Endothelial cell of umbilical vein (primary cell): ENCODE data around the gene DEF6. TPM values are rescaled to one million over a fixed set of nuclear protein-coding genes. Genes with fewer than 3 reads are reported as not detected.

ENCODE experiments used
- BruUV-seq: library from RNA; stranded (reverse); fragments of 400-500 nt; replicated peaks from 2 replicates; lab custom pipeline; 2021; lab: Mats Ljungman, UMichigan
- CTCF ChIA-PET: fragments of 300-600, 350-600 bp; sonication (Branson Sonifier 250); formaldehyde crosslinking; loops from one replicate; lab custom pipeline; 2021; ENCODE audit warnings: antibody characterized with exemption, inconsistent platforms; lab: Charles Lee
- POLR2A ChIA-PET: fragments of 300-600, 350-600 bp; sonication (Branson Sonifier 250); formaldehyde crosslinking; loops from one replicate; lab custom pipeline; 2021; ENCODE audit warnings: antibody characterized with exemption, inconsistent platforms; lab: Charles Lee
- DNase-seq: peaks from one replicate; pipeline ENCODE4 v3.0.0-alpha.2; 2011; ENCODE audit warnings: low read depth, low spot score
- FAIRE-seq: peaks from 2 replicates; lab custom pipeline; 2011; peaks lifted over from hg19 to GRCh38; lab: Jason Lieb, UNC
- H2AFZ ChIP-seq: 2 replicates; pipeline ENCODE4 v1.6.0; 2012; ENCODE audit warnings: low read depth, low read length, control low read depth, inconsistent platforms
- H3K27ac ChIP-seq: 2 replicates; pipeline ENCODE4 v1.5.1; 2011; ENCODE audit warnings: low read depth, mild to moderate bottlenecking, control low read depth, low read length, moderate library complexity; ENCODE audit not compliant: insufficient read depth
- H3K27me3 ChIP-seq, 2 experiments: 2 replicates each; pipeline versions ENCODE4 v1.6.0 to v1.6.1; 2011; ENCODE audit warnings: low read length in 2 of 2, mixed read lengths in 1 of 2; ENCODE audit not compliant: control insufficient read depth in 2 of 2, insufficient read depth in 2 of 2
- H3K36me3 ChIP-seq, 2 experiments: 2 replicates in 1 of 2; 3 replicates in 1 of 2; pipeline ENCODE4 v1.5.1; 2011; ENCODE audit warnings: low read length in 2 of 2, mild to moderate bottlenecking in 1 of 2, moderate library complexity in 1 of 2; ENCODE audit not compliant: control insufficient read depth in 2 of 2, insufficient read depth in 2 of 2; ENCODE audit errors: extremely low read depth in 1 of 2
- H3K4me1 ChIP-seq: 3 replicates; pipeline ENCODE4 v1.5.1; 2011; ENCODE audit warnings: mild to moderate bottlenecking, low read length; ENCODE audit not compliant: control insufficient read depth, insufficient read depth; ENCODE audit errors: extremely low read depth
- H3K4me2 ChIP-seq: 2 replicates; pipeline ENCODE4 v1.6.1; 2011; ENCODE audit warnings: low read length, control low read depth, mixed read lengths; ENCODE audit not compliant: insufficient read depth
- H3K4me3 ChIP-seq, 3 experiments: fragments of 200-600 bp in 1 of 3; sonication (generic), shearing (Covaris generic) in 1 of 3; replicated peaks in 1 of 3; 2 replicates each; pipeline ENCODE4 v1.5.1; 2011 to 2016; ENCODE audit warnings: control low read depth in 3 of 3, low read length in 3 of 3, mild to moderate bottlenecking in 2 of 3, inconsistent platforms in 1 of 3, low read depth in 1 of 3, moderate library complexity in 1 of 3; ENCODE audit not compliant: insufficient read depth in 1 of 3
- H3K79me2 ChIP-seq: 2 replicates; pipeline ENCODE4 v1.6.0; 2012; ENCODE audit warnings: low read length, inconsistent platforms; ENCODE audit not compliant: control insufficient read depth, insufficient read depth
- H3K9ac ChIP-seq: replicated peaks from 2 replicates; pipeline ENCODE3; 2011; ENCODE audit warnings: low read length, control low read depth; ENCODE audit not compliant: insufficient read depth; ENCODE audit errors: extremely low read depth
- H3K9me1 ChIP-seq: replicated peaks from 3 replicates; pipeline ENCODE4 v1.6.0; 2011; ENCODE audit warnings: mild to moderate bottlenecking, low read length; ENCODE audit not compliant: control insufficient read depth, insufficient read depth; ENCODE audit errors: extremely low read depth
- H3K9me3 ChIP-seq: replicated peaks from 2 replicates; pipeline ENCODE4 v1.5.1; 2012; ENCODE audit warnings: low read length, inconsistent platforms; ENCODE audit not compliant: control insufficient read depth, insufficient read depth
- H4K20me1 ChIP-seq: replicated peaks from 2 replicates; pipeline ENCODE3; 2011; ENCODE audit warnings: mild to moderate bottlenecking, low read length; ENCODE audit not compliant: control insufficient read depth, insufficient read depth; ENCODE audit errors: extremely low read depth
- EZH2 ChIP-seq: IDR thresholded peaks from 2 replicates; pipeline ENCODE4 v1.6.1; 2012; ENCODE audit warnings: borderline replicate concordance, low read depth, mild to moderate bottlenecking, moderate library complexity, low read length, inconsistent platforms; ENCODE audit not compliant: severe bottlenecking
- FOS ChIP-seq: IDR thresholded peaks from 2 replicates; pipeline ENCODE4 v1.6.1; 2011; ENCODE audit warnings: mild to moderate bottlenecking, low read length, moderate library complexity, borderline replicate concordance; ENCODE audit not compliant: insufficient read depth
- GATA2 ChIP-seq: IDR thresholded peaks from 2 replicates; pipeline ENCODE4 v1.7.0; 2011; ENCODE audit warnings: low read depth, mild to moderate bottlenecking, moderate library complexity, mixed read lengths, low read length; ENCODE audit not compliant: insufficient read length, insufficient read depth
- JUN ChIP-seq: IDR thresholded peaks from 2 replicates; pipeline ENCODE4 v1.6.1; 2011; ENCODE audit warnings: borderline replicate concordance, low read depth; ENCODE audit not compliant: insufficient read length, insufficient read depth
- MAX ChIP-seq: IDR thresholded peaks from 2 replicates; pipeline ENCODE4 v1.6.1; 2011; ENCODE audit not compliant: insufficient read depth, insufficient read length
- MYC ChIP-seq: IDR thresholded peaks from one replicate; pipeline ENCODE4 v1.6.1; 2011; ENCODE audit warnings: mild to moderate bottlenecking, low read depth, low read length
- POLR2A ChIP-seq: IDR thresholded peaks from 2 replicates; pipeline ENCODE4 v1.6.1; 2012; ENCODE audit warnings: low read depth, mild to moderate bottlenecking, control low read depth, low read length
- POLR2AphosphoS5 ChIP-seq: IDR thresholded peaks from 2 replicates; pipeline ENCODE4 v1.6.1; 2012; ENCODE audit warnings: low read depth, mild to moderate bottlenecking, control low read depth, low read length, moderate library complexity; ENCODE audit not compliant: insufficient read depth
- dilution Hi-C: fragments of 300-500 bp; cut with MboI; formaldehyde crosslinking; loops from one replicate; pipeline ENCODE4 v1.15.0; 2019; ENCODE audit warnings: low sequenced_read_pairs; ENCODE audit not compliant: extremely low pct_ligation_motif_present
- intact Hi-C: fragments of 100-400 bp; cut with micrococcal nuclease; formaldehyde crosslinking; loops from one replicate; pipeline ENCODE4 v1.10.0; 2022
- polyA plus RNA-seq, 4 experiments: library from polyadenylated mRNA; depleted of rRNA in 3 of 4; stranded (reverse) in 3 of 4; unstranded in 1 of 4; fragments of >200 nt; gene quantifications; 2 replicates each; pipeline versions ENCODE4 v1.2.1 to v1.2.3, GENCODE V29; 2011 to 2012; ENCODE audit warnings: missing spikeins in 1 of 4
- total RNA-seq: library from RNA; stranded (reverse); gene quantifications from 2 replicates; pipeline ENCODE4 v1.2.3, GENCODE V29; 2021
- TF ChIP-seq, protein P1 (sequence below), 2 donors: IDR thresholded peaks; 1 replicate in 1 of 2; 2 replicates in 1 of 2; pipeline ENCODE4 v1.5.1; 2011; ENCODE audit warnings: low read length in 2 of 2, mild to moderate bottlenecking in 2 of 2, moderate library complexity in 2 of 2, control low read depth in 1 of 2, inconsistent platforms in 1 of 2, low read depth in 1 of 2; ENCODE audit not compliant: insufficient read depth in 1 of 2; ENCODE audit errors: extremely low read depth in 1 of 2

Gene DEF6
- total and polyA plus RNA-seq, 2 donors (not counting 3 experiments of a cell fraction or from before 2014, with no cell fraction given), result 0.59 to 0.77 TPM

DNA sequence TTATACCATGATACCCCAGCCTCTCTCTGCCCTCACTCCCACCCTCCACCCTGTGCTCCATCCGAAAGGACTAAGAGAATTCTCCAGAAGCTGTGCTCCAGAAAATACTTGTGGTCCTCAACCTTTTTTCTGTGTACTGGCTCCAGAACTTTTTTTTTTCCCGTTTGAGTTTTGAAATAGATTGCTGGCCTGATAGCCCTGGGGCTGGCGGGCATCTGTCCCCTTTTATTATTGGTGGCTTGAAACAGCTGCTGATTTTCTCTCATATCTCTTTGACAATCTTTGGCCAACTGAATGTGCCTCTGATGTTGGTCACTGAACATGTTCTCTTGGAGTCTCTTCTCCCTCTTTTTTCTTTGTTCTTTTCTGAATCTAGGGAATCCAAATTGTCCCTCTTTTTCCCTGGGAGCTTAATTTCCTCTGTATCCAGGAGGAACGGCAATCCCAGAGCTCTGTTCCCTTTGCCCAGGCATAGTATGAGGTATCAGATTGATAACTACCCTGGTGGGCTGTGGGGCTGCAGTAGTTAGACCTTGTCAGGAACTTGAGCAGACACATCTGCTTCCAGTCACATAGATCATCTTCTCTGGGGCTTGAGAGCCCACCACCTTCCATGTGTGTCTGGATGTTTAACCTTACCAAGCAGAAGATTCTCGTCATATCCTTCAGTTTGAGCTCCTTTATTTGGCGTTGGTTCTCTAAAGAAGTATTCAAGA lies 46.4 kb downstream of the DEF6 start:
- dilution Hi-C loops (no loop called here), intact Hi-C loops (loop anchor here (1.0 kb wide), 1 partner anchor 26 kb away; no protein-coding TSS in a partner anchor)
- Histone ChIP-seq H3K4me2 (peak overlapping the region; percentile 95), H3K9ac (peak overlapping the region; percentile 8), H3K4me1 (peaks cover 14% of the 10 kb centered on the region), H3K9me1 (no peaks in the 10 kb centered on the region), H2AFZ (no peak overlapping the region), H3K79me2 (peaks cover 43% of the 10 kb centered on the region), H4K20me1 (peaks cover 2% of the 10 kb centered on the region), H3K27ac (no peak overlapping the region), H3K4me3 (peak overlapping the region in 2 of 3 experiments; percentile 47 to 70), H3K9me3 (no peaks in the 10 kb centered on the region), H3K27me3 (peaks cover 0 to 4% of the 10 kb centered on the region in 2 experiments), H3K36me3 (peaks cover 2 to 8% of the 10 kb centered on the region in 2 experiments)
- CTCF ChIA-PET, result interaction anchor here (0.7 to 6.9 kb wide), 15 partner anchors 10 to 137 kb away, joined by 3 to 270 read pairs (median 6); partner anchors contain the start of genes DEF6, FANCE and RPL10A
- TF ChIP-seq EZH2, result no peak
- TF ChIP-seq JUN, result no peak
- no peak for TF ChIP-seq POLR2A
- TF ChIP-seq GATA2, result peak; percentile 51
- POLR2A ChIA-PET, result interaction anchor here (1.3 kb wide), 1 partner anchor 105 kb away, joined by 3 read pairs; no protein-coding TSS in a partner anchor
- FAIRE-seq, result peak; percentile 33
- no peak for DNase-seq
- BruUV-seq, result no TSS peak

GRCh38 chr6:35351422-35351821 lies 53.8 kb downstream of the DEF6 start:
- Histone ChIP-seq H3K79me2 (peaks cover 6% of the 10 kb centered on the region), H3K4me1 (no peaks in the 10 kb centered on the region), H3K27me3 (no peaks in the 10 kb centered on the region), H3K4me2 (no peak overlapping the region), H3K27ac (no peak overlapping the region), H3K9me3 (no peaks in the 10 kb centered on the region), H2AFZ (no peak overlapping the region), H4K20me1 (no peaks in the 10 kb centered on the region), H3K36me3 (peaks cover 6 to 8% of the 10 kb centered on the region in 2 experiments), H3K9ac (no peak overlapping the region), H3K9me1 (no peaks in the 10 kb centered on the region), H3K4me3 (no peak overlapping the region)
- no TSS peak for BruUV-seq
- DNase-seq (no peak), FAIRE-seq (no peak)
- intact Hi-C loops, result no loop called here
- CTCF ChIA-PET, result no interaction called here
- POLR2A ChIA-PET, result interaction anchor here (0.7 kb wide), 1 partner anchor 98 kb away, joined by 4 read pairs; no protein-coding TSS in a partner anchor
- TF ChIP-seq JUN (no peak), MYC (no peak), GATA2 (no peak), POLR2AphosphoS5 (no peak), MAX (no peak), EZH2 (no peak), POLR2A (no peak), FOS (no peak)
- TF ChIP-seq, protein P1, sequence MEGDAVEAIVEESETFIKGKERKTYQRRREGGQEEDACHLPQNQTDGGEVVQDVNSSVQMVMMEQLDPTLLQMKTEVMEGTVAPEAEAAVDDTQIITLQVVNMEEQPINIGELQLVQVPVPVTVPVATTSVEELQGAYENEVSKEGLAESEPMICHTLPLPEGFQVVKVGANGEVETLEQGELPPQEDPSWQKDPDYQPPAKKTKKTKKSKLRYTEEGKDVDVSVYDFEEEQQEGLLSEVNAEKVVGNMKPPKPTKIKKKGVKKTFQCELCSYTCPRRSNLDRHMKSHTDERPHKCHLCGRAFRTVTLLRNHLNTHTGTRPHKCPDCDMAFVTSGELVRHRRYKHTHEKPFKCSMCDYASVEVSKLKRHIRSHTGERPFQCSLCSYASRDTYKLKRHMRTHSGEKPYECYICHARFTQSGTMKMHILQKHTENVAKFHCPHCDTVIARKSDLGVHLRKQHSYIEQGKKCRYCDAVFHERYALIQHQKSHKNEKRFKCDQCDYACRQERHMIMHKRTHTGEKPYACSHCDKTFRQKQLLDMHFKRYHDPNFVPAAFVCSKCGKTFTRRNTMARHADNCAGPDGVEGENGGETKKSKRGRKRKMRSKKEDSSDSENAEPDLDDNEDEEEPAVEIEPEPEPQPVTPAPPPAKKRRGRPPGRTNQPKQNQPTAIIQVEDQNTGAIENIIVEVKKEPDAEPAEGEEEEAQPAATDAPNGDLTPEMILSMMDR (IDR thresholded peaks at IDR 0.05; ENCODE audit: extremely low read depth in 1 of 2, insufficient read depth in 1 of 2, low read depth in 1 of 2, low read length in 2 of 2), result no peak
- dilution Hi-C loops, result no loop called here
